Skin of body (tissue), 1 donor: ENCODE data around the gene RAX. TPM values are rescaled to one million over a fixed set of nuclear protein-coding genes. Genes with fewer than 3 reads are reported as not detected.

Experiments used
- total RNA-seq: library from RNA; depleted of rRNA; stranded (reverse); fragments of >200 nt; gene quantifications from one replicate; pipeline ENCODE4 v1.2.3, GENCODE V29; 2014

RAX gene
- total RNA-seq, 1 donor from 2014 or later, result 0.39 TPM

Other genes starting within 250 kb of the RAX start
- gene SEC11C, start 133.6 kb downstream of the RAX start, total RNA-seq, result 7.6 TPM
- 2.4 TPM for gene GRP, start 53.3 kb downstream of the RAX start, total RNA-seq
- not detected for gene CPLX4, start 45.2 kb upstream of the RAX start, total RNA-seq
- 114 TPM for gene LMAN1, start 85.8 kb upstream of the RAX start, total RNA-seq